Forelimb muscle (tissue), 1 donor: ENCODE measurements around the gene CTDSP2. TPM values are rescaled to one million over a fixed set of nuclear protein-coding genes. Genes with fewer than 3 reads are reported as not detected.

Experiments used
- DNase-seq: peaks from one replicate; pipeline ENCODE4 v3.0.0-alpha.2; 2013; ENCODE audit warnings: low read depth
- polyA plus RNA-seq: library from polyadenylated mRNA; unstranded; fragments of 120-200 nt; gene quantifications from one replicate; pipeline ENCODE4 v1.2.1, GENCODE V29; 2013; ENCODE audit not compliant: insufficient read length

CTDSP2 gene
- polyA plus RNA-seq, 1 donor, result 195 TPM

DNA sequence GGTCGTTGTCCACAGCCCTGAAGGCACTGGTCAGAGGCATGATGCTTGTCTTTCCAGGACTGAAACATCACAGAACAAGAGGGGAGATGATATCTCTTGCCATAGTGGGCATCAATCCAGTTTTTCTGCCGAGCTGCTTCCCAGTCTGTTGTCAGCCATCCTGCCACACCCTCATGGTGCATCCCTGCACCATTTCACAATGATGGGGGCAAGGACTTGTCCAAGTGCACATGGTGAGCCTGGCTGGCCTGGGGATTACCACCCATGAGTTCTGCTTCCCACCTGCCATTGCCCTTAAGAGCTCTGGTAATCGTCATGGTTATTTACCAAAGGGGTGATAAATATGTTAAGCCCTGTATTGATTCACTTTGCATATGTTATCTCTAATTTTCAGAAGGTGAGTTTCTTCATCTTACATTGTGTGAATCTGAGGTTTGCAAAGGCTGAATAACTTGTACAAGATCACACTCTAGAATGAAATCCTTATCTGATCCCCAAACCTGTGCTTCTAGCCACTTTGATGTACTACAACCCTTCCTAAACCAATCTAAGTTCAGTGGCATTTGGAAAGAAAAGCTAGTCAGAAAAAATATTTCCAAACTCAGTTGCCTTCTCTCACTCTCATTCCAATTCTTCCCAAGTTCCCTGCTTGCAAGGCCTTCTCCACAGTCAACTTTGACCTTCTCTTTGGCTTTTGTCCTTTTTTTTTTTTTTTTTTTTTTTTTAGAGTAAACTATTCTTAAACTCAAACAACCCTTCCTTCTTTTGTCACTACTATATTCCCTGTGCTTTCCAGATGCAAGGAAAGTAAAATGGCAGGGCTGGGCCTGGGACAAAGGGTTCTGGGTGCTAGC lies 30.3 kb downstream of the CTDSP2 start:
- no peak for DNase-seq

DNA sequence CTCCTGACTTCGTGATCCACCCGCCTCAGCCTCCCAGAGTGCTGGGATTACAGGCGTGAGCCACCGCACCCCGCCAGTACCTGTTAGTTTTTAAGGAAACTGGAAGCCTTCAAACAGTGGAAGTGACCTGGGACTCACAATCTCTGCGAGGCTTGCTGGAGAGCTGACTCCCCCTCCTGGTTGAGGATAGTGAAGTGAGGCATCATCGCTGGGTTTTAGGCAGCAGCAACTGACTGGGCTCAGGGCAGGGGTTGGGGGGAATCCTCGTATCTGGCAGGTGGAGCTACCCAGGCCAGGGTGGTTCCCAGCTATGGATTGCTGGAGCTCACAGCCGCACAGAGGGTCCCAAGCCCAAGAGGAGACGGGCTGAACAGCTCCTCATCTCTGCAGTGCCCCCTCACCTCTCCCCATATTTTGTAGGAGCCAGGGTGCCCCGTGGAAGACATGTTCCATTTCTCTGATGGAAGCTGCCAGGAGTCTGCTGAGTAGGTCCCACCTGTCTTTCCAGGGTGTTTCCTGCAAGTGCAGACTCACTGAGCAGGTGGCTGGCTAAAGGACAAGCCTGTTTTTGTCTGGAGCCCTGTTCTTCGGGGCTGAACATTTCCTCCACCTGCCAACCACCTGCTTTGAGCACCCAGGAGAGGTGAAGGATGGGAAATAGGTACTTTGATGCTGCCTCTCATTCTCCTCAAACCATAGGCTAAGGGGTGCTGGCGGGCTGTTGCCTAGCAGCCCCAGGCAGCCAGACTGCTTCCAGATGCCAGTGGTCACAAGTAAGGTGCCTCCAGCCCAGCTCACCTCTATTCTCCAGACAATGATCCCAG lies 31.1 kb downstream of the CTDSP2 start:
- DNase-seq, result no peak

DNA sequence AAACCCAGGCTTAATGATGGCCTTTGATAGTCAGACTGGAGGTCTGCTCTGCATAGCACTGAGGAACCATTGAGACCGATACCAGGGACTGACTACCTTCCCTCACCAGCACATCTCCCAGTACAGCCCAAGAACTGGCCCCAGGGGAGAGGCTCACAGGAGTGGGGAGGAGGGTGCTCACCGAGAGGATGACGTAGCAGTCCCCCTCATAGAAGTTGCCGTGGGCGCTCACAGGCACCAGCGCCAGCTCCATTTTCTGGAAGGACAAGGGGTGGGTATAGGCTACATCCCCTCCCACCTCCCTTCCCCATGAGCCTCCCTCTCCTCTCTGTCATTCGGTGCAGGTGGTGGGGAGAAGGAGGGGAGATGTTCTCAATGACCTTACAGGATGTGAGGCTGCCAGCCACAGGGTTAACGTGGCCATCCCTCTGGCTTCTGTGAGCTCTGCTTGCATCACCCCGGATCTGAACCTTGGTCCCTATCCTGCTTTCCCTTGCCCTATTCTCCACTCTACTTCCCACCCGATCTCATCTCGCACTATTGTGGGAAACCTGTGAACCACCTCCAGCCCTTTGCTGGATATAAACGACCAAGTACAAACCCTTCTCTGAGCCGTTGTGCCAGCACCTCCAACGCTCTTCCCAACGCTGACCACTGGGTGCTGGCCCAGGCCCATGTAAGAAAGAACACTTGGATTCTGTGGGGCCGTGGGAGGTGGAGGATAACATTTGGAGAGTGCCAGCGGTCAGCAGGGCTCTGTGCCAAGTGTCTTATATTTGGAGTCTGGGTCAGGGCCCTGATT lies 32.4 kb downstream of the CTDSP2 start:
- no peak for DNase-seq

DNA sequence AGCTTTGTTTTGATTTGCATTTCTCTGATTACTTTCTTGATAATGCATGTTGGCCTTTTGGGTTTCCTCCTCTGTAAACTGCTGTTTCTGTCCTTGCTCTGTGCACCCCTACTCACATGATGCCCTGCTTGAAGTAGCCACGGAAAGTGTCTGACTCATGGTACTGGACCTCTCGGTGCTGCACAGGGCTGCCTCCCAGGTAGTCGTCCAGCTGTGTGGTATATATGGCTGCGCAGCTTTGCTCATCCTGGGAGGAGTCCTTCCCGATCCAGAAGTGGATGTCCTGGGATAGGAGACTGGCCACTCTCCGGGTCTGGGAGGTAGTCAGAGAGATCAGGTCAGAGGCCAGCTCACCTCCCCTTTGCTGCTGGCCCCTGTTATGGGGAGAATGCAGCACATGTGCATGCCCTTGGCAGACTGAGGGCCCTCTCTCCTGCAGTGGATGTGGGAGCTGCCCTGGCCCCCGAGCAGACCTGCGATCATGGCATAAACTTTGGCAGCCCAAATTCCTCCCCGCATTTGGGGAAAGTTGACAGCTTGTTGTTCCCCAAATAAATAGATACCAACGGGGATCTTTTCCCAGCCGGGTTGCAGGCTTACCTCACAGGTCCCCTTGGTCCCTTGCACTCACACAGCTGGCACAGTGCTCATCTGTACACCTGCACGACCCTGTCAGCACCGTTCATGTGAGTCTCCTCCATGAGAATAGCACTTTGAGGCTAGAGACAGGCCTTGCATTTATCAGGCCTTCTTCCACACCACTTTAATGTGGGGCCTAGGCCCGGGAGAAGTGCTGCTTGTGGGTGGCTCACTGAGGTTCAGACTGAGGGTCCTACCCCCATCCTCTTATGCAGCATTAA lies 33.2 kb downstream of the CTDSP2 start:
- no peak for DNase-seq

DNA sequence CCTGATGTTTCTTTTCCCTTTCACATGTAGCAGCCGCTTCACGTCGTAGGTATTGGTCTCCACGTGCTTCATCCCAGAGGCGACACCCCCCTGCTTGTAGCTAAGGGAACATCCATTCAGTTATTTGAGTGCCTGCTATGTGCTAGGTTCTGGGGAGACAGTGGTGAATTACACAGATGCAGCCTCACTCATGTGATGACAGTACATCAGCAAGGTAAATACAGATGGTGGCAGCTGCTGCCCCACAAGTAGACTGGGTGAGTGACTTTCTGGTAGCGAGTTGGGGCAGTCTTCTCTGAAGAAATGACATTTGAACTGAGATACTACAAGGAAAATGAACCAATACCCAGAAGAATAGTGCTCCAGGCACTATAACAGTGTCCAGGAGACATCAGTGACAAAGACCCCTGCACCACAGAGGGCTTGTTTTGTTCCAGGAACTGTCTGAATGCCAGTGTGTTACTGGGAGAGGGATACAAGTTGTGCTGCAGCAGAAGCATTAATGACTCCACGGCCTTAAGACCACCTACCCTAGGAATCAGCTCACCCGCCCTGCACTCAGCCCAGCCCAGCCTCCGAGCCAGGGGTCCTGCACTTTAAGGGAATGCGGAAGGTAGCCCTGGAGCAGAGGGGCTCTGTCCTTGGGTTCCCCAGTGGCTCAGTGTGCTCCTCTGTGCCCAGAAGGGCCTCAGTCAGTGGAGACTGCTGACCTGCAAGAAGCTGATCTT lies 35.3 kb downstream of the CTDSP2 start:
- DNase-seq, result no peak

DNA sequence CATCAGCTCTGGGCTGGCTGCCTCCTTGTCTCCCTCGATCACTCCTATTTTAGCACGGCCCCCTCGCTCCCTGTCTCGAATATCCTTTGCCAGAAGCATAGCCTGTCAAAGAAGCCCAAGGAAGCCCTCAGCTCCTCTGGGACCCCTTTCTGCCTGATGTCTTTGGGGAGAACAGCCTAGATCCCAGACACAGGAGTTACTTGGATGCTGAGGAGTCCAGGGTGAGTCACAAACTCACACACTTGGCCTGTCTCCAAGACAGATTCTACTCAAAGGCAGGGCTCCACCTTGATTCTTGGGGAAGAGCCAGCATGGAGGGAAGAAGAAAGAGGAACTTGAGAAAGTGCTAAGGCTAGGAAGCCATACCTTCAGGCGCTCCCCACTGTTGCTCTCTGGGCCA lies 36.1 kb downstream of the CTDSP2 start:
- DNase-seq, result no peak

- no peak for DNase-seq
These were observed 37.1 kb downstream of the CTDSP2 start for GRCh38 chr12:57809425-57809824.

- DNase-seq, result no peak
These were observed 38.2 kb downstream of the CTDSP2 start for GRCh38 chr12:57808351-57808750.

DNA sequence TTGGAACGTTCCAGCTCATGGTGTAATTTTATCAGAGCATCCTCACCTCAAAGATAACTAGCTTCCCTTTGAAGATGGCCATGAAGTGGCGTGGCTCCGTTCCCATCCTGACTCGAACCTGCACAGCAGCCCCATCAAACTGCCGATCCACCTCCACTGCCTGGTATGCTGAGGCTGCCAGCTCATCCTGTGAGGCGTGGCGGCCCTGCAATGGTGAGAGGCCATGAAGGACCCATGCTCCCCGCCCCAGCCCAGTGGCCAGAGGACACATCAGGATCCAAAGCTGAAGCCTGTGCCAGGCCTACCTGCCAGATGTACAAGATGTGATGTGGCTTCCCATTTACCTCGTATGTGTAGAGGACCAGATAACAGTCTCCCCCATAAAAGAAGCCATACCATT lies 39.2 kb downstream of the CTDSP2 start:
- DNase-seq, result no peak

DNA sequence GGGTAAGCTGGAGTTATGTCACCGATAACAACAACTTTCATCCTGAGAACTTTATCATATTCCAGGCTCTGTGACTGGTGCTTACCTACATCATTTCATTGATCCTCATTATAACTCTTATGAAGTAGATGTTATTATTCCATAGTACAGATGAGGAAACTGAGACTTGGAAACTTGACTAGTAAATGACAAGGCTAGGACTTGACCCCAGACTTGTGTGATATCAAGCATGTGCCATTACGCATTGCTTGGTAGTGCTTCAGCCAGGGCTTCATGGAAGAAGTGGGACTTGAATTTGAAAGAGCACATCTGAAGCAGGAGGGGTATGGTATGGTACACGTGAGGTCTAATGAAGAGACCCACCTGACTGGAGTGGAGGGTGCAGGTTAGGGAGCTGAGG lies 39.9 kb downstream of the CTDSP2 start:
- DNase-seq, result no peak

DNA sequence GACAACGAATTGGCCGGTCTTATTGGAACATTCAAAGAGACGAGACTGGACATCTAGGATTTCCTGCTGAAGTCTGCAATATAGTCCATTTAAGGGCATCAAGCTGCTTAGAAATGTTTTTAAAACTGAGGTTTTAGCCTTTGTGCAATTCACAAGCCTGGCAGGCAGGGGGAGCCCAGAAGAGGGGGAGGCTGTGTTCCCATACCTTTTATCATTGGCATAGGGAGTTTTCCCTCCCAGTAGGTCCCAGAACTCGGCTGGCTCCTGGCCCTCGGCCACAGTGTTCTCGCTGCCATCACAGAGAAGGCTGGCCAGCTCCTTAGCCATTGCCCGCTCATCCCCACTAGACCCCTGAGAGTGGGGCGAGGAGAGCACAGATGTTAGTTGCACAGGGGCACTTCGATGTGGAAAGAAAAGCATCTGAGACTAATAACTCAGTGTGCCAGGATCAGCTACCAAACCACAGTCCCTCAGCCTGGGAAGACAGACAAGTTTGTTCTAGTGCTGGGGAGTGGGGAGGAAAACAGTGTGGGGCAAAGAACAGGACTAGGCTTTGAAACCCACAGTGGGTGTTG lies 43.1 kb downstream of the CTDSP2 start:
- no peak for DNase-seq

- no peak for DNase-seq
These were observed 43.9 kb downstream of the CTDSP2 start for GRCh38 chr12:57802607-57803006.

DNA sequence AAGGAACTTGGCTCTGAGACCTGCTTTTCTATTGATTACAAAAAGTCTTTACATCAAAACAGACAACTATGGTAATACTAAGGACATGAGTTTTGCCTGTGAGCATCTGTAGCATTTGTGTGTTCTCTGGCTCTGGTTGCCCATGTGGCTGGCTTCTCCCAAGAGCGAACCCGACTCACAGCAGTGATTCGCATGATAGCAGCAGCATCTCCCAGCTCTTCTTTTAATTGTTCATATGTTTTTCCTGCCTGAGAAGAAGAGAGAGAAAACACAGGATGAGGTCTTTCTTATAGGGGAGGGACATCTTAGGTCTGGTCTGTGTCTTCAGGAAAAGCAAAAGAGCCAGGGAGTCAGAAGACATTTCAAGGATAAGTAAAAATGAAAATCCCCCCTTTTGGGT lies 45.6 kb downstream of the CTDSP2 start:
- no peak for DNase-seq

GRCh38 chr12:57797933-57798332 lies 48.6 kb downstream of the CTDSP2 start:
- no peak for DNase-seq

GRCh38 chr12:57796996-57797395 lies 49.5 kb downstream of the CTDSP2 start:
- DNase-seq, result no peak

DNA sequence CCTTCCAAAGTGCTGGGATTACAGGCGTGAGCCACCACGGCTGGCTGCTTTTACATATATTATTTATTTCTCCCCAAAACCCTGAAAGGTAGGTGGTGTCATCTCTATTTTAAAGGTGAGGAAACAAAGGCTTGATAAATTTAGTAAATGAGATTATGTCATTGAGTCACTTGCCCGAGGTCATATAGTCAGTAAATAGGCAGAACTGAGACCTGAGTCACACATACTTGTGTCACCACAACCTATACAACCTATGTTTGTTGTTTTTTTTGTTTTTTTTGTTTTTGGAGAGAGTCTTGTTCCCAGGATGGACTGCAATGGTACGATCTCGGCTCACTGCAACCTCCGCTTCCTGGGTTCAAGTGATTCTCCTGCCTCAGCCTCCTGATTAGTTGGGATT lies 51.2 kb downstream of the CTDSP2 start:
- DNase-seq, result no peak

- DNase-seq, result no peak
These were observed 52.6 kb downstream of the CTDSP2 start for GRCh38 chr12:57793920-57794319.

DNA sequence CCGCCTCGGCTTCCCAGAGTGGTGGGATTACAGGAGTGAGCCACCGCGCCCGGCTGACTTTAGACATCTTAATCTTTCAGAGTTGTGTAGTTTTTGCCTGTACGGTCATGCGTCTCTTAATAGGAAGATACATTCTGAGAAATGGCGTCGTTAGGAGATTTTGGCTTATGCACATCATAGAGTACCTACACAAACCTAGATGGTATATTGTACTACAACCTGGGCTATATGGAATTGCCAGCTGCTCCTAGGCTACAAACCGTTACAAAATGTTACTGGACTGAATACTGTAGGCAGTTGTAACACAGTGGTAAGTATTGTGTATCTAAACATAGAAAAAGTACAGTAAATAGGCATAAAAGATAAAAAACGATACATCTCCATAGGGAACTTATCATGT lies 62.7 kb downstream of the CTDSP2 start:
- no peak for DNase-seq

DNA sequence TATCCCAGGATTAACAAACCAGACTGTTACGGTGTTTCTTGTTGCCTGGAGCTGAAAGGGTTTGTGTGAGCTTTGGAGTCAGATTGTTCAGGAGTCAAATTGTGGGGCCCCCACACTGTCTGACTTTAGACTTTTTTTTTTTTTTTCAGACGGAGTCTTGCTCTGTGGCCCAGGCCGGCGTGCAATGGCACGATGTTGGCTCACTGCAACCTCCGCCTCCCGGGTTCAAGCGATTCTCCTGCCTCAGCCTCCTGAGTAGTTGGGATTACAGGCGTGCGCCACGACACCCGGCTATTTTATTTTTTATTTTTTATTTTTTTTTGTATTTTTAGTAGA lies 63.1 kb downstream of the CTDSP2 start:
- no peak for DNase-seq
